ENCODE results near the gene TREM1. TPM values are rescaled to one million over a fixed set of nuclear protein-coding genes. Genes with fewer than 3 reads are reported as not detected.

TREM1 gene
- total and polyA plus RNA-seq, 4 donors, result 0.09 to 1.3 (median 0.38) TPM

DNA sequence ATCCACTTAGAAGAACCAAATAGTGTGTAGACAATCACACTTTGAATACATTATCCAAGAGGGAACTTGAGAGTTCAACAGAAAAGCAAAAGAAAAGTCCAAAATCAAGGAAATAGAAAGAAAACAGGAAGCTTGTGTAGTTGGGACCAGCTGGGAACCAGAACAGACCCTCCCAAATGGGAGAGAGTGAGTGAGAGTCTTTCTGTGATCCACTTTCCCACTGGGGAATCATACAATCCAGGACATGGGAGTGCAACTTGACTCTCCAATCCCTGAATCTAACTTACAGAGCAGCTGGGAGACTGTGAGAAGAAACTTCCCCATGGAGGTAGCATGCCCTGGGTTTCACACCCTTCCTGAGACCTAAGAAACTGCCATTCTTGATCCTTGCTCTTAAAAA lies 31.4 kb downstream of the TREM1 start:
- Histone ChIP-seq H3K9ac (ENCODE audit: low read depth in 1 of 2, low read length in 2 of 2) (no peak overlapping the region), H3K4me1 (ENCODE audit: control insufficient read depth in 4 of 4, insufficient read depth in 4 of 4, low read length in 3 of 4) (no peaks in the 10 kb centered on the region), H3K4me3 (ENCODE audit: low read depth in 1 of 3, low read length in 3 of 3) (no peak overlapping the region), H3K27ac (ENCODE audit: low read depth in 1 of 2, low read length in 2 of 2) (no peak overlapping the region), H3K9me3 (ENCODE audit: control insufficient read depth in 4 of 4, low read length in 3 of 4) (peaks cover 0 to 2% (median 0%) of the 10 kb centered on the region in 4 donors), H3K36me3 (ENCODE audit: control insufficient read depth in 4 of 4, insufficient read depth in 3 of 4, low read depth in 1 of 4, low read length in 3 of 4) (no peaks in the 10 kb centered on the region), H3K27me3 (ENCODE audit: control insufficient read depth in 4 of 4, insufficient read depth in 4 of 4, low read length in 3 of 4) (no peaks in the 10 kb centered on the region)
- TF ChIP-seq, protein P1, sequence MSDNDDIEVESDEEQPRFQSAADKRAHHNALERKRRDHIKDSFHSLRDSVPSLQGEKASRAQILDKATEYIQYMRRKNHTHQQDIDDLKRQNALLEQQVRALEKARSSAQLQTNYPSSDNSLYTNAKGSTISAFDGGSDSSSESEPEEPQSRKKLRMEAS (IDR thresholded peaks at IDR 0.05), result no peak
- no peak for TF ChIP-seq JUND (IDR thresholded peaks at IDR 0.05)
- TF ChIP-seq RXRA (IDR thresholded peaks at IDR 0.05), result no peak
- TF ChIP-seq FOXA1 (IDR thresholded peaks at IDR 0.05), result no peak
- TF ChIP-seq YY1 (IDR thresholded peaks at IDR 0.05), result no peak
- TF ChIP-seq, protein P2, sequence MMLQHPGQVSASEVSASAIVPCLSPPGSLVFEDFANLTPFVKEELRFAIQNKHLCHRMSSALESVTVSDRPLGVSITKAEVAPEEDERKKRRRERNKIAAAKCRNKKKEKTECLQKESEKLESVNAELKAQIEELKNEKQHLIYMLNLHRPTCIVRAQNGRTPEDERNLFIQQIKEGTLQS (IDR thresholded peaks at IDR 0.05), result no peak
- TF ChIP-seq, protein P3, sequence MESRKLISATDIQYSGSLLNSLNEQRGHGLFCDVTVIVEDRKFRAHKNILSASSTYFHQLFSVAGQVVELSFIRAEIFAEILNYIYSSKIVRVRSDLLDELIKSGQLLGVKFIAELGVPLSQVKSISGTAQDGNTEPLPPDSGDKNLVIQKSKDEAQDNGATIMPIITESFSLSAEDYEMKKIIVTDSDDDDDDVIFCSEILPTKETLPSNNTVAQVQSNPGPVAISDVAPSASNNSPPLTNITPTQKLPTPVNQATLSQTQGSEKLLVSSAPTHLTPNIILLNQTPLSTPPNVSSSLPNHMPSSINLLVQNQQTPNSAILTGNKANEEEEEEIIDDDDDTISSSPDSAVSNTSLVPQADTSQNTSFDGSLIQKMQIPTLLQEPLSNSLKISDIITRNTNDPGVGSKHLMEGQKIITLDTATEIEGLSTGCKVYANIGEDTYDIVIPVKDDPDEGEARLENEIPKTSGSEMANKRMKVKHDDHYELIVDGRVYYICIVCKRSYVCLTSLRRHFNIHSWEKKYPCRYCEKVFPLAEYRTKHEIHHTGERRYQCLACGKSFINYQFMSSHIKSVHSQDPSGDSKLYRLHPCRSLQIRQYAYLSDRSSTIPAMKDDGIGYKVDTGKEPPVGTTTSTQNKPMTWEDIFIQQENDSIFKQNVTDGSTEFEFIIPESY (IDR thresholded peaks at IDR 0.05), result no peak
- TF ChIP-seq HNF4G (IDR thresholded peaks at IDR 0.05), result no peak
- no peak for TF ChIP-seq TAF1 (conservative IDR thresholded peaks at IDR 0.05)
- no peak for TF ChIP-seq EGR1 (IDR thresholded peaks at IDR 0.05; ENCODE audit: low read depth in 2 of 2)
- no peak for TF ChIP-seq SP1 (IDR thresholded peaks at IDR 0.05)
- no peak for TF ChIP-seq GABPA (IDR thresholded peaks at IDR 0.05 in 1 of 2, conservative IDR thresholded peaks at IDR 0.05 in 1 of 2)
- TF ChIP-seq, protein P4, sequence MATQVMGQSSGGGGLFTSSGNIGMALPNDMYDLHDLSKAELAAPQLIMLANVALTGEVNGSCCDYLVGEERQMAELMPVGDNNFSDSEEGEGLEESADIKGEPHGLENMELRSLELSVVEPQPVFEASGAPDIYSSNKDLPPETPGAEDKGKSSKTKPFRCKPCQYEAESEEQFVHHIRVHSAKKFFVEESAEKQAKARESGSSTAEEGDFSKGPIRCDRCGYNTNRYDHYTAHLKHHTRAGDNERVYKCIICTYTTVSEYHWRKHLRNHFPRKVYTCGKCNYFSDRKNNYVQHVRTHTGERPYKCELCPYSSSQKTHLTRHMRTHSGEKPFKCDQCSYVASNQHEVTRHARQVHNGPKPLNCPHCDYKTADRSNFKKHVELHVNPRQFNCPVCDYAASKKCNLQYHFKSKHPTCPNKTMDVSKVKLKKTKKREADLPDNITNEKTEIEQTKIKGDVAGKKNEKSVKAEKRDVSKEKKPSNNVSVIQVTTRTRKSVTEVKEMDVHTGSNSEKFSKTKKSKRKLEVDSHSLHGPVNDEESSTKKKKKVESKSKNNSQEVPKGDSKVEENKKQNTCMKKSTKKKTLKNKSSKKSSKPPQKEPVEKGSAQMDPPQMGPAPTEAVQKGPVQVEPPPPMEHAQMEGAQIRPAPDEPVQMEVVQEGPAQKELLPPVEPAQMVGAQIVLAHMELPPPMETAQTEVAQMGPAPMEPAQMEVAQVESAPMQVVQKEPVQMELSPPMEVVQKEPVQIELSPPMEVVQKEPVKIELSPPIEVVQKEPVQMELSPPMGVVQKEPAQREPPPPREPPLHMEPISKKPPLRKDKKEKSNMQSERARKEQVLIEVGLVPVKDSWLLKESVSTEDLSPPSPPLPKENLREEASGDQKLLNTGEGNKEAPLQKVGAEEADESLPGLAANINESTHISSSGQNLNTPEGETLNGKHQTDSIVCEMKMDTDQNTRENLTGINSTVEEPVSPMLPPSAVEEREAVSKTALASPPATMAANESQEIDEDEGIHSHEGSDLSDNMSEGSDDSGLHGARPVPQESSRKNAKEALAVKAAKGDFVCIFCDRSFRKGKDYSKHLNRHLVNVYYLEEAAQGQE (IDR thresholded peaks at IDR 0.05), result no peak
- TF ChIP-seq NR2F2 (IDR thresholded peaks at IDR 0.05), result no peak
- TF ChIP-seq FOXA2 (IDR thresholded peaks at IDR 0.05), result no peak
- no peak for TF ChIP-seq RAD21 (IDR thresholded peaks at IDR 0.05)
- TF ChIP-seq, protein P5, sequence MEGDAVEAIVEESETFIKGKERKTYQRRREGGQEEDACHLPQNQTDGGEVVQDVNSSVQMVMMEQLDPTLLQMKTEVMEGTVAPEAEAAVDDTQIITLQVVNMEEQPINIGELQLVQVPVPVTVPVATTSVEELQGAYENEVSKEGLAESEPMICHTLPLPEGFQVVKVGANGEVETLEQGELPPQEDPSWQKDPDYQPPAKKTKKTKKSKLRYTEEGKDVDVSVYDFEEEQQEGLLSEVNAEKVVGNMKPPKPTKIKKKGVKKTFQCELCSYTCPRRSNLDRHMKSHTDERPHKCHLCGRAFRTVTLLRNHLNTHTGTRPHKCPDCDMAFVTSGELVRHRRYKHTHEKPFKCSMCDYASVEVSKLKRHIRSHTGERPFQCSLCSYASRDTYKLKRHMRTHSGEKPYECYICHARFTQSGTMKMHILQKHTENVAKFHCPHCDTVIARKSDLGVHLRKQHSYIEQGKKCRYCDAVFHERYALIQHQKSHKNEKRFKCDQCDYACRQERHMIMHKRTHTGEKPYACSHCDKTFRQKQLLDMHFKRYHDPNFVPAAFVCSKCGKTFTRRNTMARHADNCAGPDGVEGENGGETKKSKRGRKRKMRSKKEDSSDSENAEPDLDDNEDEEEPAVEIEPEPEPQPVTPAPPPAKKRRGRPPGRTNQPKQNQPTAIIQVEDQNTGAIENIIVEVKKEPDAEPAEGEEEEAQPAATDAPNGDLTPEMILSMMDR (IDR thresholded peaks at IDR 0.05; ENCODE audit: low read depth, low read length, missing input control), result no peak
- no peak for TF ChIP-seq HNF4A (conservative IDR thresholded peaks at IDR 0.05)
- no peak for DNase-seq (ENCODE audit: low spot score)

Data from liver (tissue), 9 donors.